ACC112 (cell line): ENCODE data around the gene PRICKLE4.
"Not testable (repeated sequence)": the region's sequence is repeated elsewhere in the genome, so short reads cannot be mapped to it uniquely, and the experiment has no call there.

ENCODE experiments used
- H2AFZ ChIP-seq: fragments of 200-600 bp; sonication (generic); one replicate; pipeline ENCODE4 v1.6.0; 2017; ENCODE audit warnings: antibody characterized with exemption, low read length; ENCODE audit not compliant: unreplicated experiment
- H3K27ac ChIP-seq: fragments of 200-600 bp; sonication (generic); 2 replicates; pipeline ENCODE4 v1.5.1; 2014; ENCODE audit warnings: low read depth, mild to moderate bottlenecking, antibody characterized with exemption, low read length, moderate library complexity
- H3K27me3 ChIP-seq: fragments of 200-600 bp; sonication (generic); 2 replicates; pipeline ENCODE4 v1.6.1; 2014; ENCODE audit warnings: mild to moderate bottlenecking, antibody characterized with exemption, low read length, moderate library complexity, mixed read lengths; ENCODE audit not compliant: insufficient read depth
- H3K36me3 ChIP-seq: fragments of 200-600 bp; sonication (generic); 2 replicates; pipeline ENCODE4 v1.6.1; 2016; ENCODE audit warnings: mild to moderate bottlenecking, antibody characterized with exemption, low read length, moderate library complexity, mixed read lengths; ENCODE audit not compliant: insufficient read depth
- H3K4me1 ChIP-seq: fragments of 200-600 bp; sonication (generic); one replicate; pipeline ENCODE4 v1.6.1; 2016; ENCODE audit warnings: low read length, mixed read lengths; ENCODE audit not compliant: insufficient read depth, unreplicated experiment, control insufficient read depth
- H3K4me3 ChIP-seq: fragments of 200-600 bp; sonication (generic); 2 replicates; pipeline ENCODE4 v1.5.1; 2014; ENCODE audit warnings: mild to moderate bottlenecking, low read depth, low read length
- H3K79me2 ChIP-seq: fragments of 200-600 bp; sonication (generic); one replicate; pipeline ENCODE4 v1.6.0; 2016; ENCODE audit warnings: low read length; ENCODE audit not compliant: control insufficient read depth, unreplicated experiment, insufficient read depth

PRICKLE4 gene

DNA sequence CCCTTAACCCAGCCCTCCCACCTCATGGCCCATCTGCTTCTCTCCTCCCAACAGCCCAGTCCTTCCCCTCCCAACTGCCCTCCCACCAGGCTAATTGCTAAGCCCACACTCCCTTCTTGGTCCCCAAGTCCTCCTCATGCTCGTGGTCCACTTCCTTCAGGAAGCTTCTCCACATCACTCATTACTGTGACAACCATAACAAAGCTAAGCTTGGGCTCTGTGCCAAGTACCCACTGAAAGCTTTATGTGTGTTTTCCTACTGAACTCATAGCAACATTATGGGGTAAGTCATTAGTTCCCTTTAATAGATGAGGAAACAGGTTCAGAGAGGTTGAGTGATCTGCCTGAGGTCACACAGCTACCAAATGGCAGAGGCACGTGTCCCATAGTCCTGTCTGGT, 17.1 kb upstream of the PRICKLE4 start:
- Histone ChIP-seq H3K4me1 (no peaks in the 10 kb centered on the region), H3K4me3 (no peak overlapping the region)

DNA sequence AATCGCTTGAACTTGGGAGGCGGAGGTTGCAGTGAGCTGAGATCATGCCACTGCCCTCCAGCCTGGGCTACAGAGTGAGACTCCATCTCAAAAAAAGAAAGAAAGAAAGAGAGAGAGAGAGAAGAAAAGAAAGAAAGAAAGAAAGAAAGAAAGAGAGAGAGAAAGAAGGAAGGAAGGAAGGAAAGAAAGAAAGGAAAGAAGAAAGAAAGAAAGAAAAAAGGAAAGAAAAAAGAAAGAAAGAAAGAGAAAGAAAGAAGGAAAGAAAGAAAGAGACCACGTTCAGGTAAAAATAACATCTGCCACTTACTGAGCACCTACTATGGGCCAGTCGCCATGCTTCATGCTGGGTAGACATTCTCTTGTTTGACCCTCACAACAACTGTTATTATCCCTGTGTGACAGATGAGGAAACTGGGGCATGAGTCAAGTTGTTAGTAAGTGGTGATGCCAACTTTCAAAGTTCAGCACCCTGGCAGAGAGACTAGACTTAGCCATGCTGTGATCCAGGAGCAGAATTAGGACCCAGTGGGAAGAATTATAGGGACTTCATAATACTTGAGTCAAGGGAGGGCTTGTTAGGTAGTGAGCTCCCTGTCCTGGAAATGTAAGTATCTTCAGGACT, 14.4 kb upstream of the PRICKLE4 start:
- H3K36me3 ChIP-seq, H3K4me1 ChIP-seq, H3K4me3 ChIP-seq, H3K79me2 ChIP-seq, H3K27me3 ChIP-seq, H3K27ac ChIP-seq, H2AFZ ChIP-seq: not testable (repeated sequence)

More for the DNA sequence above, 17.1 kb upstream of the PRICKLE4 start:
- Histone ChIP-seq H2AFZ (no peak overlapping the region), H3K79me2 (no peaks in the 10 kb centered on the region), H3K36me3 (no peaks in the 10 kb centered on the region), H3K27me3 (no peaks in the 10 kb centered on the region), H3K27ac (no peak overlapping the region)

DNA sequence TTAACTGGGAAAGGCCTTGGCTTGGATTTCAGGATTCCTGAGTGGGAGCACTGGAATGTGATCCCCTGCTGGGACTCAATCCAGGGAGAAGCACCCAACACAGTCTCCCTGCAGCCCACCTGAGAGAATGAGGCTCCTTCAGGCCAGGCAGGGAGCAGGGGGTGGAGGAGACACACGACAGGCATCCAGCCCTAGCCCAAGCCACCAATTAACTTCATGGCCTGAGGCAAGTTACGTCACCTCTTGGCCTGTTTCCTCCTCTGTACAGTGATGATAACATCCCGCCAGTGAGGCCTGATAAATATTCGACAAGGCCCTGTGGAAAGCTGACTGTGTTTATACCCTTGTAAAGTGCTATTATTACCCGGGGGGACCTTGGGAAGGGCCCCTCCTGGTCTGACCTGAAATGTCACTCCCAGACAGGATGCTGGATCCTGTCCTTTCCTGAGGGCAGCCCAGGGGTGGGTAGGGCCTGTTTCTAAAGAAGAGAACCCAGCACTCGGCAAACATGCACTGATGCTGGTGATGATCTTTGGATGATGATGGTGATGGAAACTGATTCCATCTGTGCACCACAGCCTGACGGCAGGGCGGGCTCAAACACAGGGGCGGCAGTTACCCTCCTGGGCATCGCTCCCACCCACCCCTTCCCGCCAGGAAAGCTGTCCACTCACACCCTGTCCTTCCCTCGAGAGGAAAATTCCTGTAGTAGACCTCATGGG, 13.3 kb upstream of the PRICKLE4 start:
- Histone ChIP-seq H3K27me3 (no peaks in the 10 kb centered on the region), H3K79me2 (no peaks in the 10 kb centered on the region), H3K4me3 (no peak overlapping the region), H3K27ac (no peak overlapping the region), H3K4me1 (no peaks in the 10 kb centered on the region), H2AFZ (no peak overlapping the region), H3K36me3 (no peaks in the 10 kb centered on the region)

DNA sequence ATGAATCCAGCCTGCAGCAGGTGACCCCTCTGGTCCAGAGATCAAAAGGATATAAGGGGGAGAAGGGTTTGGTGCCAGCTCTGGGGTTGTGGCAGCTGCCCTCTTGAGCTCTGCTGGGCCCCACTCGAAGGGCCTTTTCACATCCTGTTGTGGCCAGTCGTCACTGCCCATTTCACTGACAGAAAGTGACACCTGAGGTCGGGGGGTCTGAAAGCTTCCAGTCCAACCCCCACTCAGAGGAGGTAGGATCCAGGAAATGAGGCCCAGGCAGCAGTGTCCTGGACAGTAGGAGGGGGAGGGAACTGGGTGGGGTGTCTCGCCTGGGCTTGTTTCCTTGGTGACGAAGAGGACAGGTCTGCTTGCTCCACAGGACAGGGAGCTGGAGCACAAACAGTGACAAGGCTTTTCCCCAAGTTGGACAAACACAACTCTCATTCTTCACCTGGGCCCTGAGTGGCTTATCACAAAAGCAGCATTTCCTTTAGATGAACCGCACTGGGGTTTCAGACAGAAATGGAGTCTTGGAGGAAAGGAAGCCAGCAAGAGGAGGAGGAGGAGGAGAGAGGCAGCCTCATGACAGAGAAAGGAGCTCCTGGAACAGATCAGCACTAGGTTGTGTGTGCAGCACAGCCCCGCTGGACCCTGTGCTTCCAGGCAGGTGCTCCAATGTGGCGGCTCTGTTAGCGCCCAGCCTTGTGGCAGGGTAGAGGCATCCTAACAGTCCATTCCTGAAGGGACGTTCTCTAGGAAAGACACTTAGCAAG, 11.9 kb upstream of the PRICKLE4 start:
- Histone ChIP-seq H2AFZ (no peak overlapping the region), H3K4me3 (no peak overlapping the region), H3K27ac (no peak overlapping the region)

DNA sequence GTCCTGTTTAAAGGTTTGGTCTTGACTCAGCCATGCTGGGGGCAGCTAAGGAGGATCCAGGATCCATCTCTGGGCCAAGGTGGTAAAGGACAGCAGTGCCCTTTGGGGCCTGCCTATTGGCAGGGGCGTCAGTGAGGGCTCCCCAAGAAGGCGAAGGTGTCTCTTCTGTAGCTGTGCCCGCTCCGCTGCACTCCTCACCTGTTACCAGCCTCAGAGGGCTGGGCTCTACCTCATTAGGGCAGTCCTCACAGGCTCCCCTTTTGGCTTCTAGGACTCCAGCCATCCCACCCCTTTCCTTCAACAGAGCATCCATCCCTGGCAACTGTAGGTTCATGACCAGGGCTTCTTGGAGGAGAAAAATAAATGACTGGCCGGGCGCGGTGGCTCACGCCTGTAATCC, 11.2 kb upstream of the PRICKLE4 start:
- Histone ChIP-seq H3K79me2 (no peaks in the 10 kb centered on the region), H3K27ac (no peak overlapping the region), H3K4me3 (no peak overlapping the region)

More for the DNA sequence above, 11.9 kb upstream of the PRICKLE4 start:
- Histone ChIP-seq H3K4me1 (no peaks in the 10 kb centered on the region), H3K36me3 (no peaks in the 10 kb centered on the region), H3K27me3 (no peaks in the 10 kb centered on the region), H3K79me2 (no peaks in the 10 kb centered on the region)

DNA sequence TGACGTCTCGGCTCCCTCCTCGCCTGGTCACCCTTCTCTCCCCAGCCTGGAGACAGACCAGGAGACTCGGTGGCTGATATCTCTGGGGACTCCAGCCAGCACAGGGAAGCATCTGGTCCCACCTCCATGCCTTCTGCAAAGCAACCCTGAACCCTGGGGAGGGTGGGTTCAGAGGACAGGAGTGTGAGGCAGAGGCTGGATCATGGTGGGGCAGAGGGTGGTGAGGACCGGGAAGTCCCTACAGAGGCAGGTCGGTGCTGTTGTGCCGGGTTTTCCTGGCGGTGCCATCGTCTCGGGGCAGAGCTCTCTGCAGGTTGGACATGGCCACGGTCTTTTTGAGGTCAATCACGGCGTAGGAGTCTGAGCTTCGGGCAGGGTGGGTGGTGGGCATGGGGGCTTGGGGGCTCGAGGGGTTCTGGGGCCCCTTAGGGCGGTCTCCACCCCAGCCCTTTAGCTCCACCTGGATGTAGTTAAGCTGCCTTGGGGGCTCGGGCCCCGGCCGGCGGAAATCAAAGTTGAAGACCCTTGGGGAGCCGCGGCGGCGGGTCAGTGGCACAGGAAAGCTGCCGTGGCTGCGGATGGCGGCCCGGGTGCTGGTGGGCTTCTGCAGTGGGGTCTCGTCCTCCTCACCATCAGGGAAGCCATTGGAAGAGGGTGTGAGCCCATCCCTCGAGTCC, 10.1 kb upstream of the PRICKLE4 start:
- Histone ChIP-seq H3K4me3 (no peak overlapping the region), H3K36me3 (no peaks in the 10 kb centered on the region), H3K4me1 (no peaks in the 10 kb centered on the region), H2AFZ (no peak overlapping the region), H3K79me2 (no peaks in the 10 kb centered on the region), H3K27ac (no peak overlapping the region), H3K27me3 (no peaks in the 10 kb centered on the region)

More for the DNA sequence above, 11.2 kb upstream of the PRICKLE4 start:
- no peaks in the 10 kb centered on the region for H3K27me3 ChIP-seq
- H3K36me3 ChIP-seq, result no peaks in the 10 kb centered on the region
- H2AFZ ChIP-seq, result no peak overlapping the region
- H3K4me1 ChIP-seq, result no peaks in the 10 kb centered on the region

DNA sequence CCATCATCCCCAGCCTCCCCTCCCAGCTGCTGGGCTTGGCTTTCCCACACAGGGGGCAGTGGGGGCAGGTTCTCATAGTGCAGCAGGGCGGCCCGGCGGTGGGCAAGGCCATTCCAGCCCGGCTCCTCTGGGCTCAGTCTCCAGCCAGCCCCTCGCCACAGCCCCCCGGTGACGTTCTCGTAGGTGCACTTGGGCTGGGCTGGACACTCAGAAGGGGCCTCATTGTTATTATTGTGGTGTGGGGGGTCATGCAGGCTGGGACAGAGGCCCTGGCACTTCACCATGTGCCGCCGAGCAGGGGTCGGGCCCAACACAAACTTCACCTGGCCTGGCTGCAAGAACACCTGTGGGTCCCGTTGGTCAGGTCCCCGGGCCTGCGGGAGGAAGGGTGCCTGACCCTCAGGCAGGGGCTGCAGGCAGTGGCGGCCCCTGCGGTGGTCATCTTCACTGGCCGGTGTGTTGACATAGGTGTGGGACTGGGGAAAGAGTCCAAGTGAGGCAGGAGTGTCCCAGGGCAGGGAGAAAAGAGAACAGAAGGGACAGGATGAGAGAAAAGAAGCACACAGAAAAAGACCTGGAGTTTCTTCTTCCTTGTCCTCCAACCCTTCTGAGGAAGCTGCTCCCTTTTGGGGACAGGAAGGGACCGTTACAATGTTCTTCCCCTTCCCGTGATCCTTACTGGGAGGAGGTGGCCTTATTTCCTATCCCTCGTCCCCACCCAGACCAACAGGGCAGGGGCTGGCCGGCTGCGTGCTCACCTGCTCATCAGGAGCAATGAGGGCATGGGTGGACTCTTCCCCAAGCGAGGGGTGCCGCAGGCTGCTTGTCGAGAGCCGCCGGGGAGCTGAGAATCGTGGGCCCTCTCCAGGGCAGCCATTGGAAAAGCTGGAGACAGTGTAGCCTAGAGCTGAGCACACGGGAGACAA, 9.3 kb upstream of the PRICKLE4 start:
- no peaks in the 10 kb centered on the region for H3K36me3 ChIP-seq
- H2AFZ ChIP-seq, result no peak overlapping the region
- H3K27ac ChIP-seq, result no peak overlapping the region
- H3K79me2 ChIP-seq, result no peaks in the 10 kb centered on the region
- no peaks in the 10 kb centered on the region for H3K4me1 ChIP-seq
- no peak overlapping the region for H3K4me3 ChIP-seq
- H3K27me3 ChIP-seq, result no peaks in the 10 kb centered on the region

DNA sequence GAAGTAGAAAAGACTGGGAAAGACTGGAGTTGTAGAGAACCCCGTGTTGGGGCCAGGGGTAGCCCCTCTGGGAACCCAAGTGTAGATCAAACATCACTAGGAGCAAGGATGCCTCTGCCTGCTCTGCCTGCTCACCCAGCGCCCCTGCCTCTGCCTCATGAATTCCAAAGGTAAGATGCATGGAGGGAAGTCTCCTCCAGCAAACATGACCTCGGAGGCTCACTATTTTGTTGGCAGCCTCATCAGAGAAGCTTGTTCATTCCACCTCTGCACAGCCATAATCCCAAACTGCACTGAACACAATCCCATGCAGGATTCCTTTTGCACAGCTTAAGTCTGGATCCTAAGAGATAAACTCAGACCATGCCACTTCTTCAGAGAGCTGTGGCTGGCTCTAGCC, 5.7 kb upstream of the PRICKLE4 start:
- Histone ChIP-seq H3K27me3 (no peaks in the 10 kb centered on the region), H2AFZ (no peak overlapping the region), H3K4me3 (no peak overlapping the region), H3K27ac (no peak overlapping the region), H3K4me1 (peaks cover 7% of the 10 kb centered on the region), H3K36me3 (0 out of 2 replicates have a peak, but pooled peaks cover 3% of the 10 kb centered on the region), H3K79me2 (peaks cover 7% of the 10 kb centered on the region)

DNA sequence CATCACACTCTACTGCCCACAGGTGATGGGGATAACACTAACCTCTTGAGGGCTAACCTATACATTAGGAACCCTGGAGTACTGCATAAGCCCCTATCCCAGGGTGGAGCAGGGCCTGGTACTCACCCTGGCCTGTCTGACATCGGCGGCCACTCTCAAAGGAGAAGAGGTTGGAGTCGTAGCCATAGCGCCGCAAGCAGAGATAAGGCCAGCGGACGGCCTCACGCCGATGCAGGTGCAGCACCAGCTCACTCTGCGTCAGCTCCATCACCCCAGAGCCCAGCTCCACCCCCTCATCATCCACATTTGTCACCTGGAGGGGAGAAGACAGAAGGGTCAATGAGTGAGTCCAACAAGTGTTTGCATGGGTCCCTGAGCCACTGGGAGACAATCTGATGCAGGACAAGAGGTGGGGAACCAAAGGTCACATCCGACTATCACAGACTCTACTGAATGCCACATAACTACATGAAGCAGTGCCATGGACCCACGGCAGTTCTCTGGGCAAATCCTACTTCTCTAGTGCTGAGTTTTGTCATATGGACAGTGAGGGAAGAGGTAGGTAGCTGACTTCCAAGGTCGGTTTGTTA, 5.2 kb upstream of the PRICKLE4 start:
- Histone ChIP-seq H3K4me1 (peaks cover 7% of the 10 kb centered on the region), H3K79me2 (peaks cover 7% of the 10 kb centered on the region), H3K4me3 (no peak overlapping the region), H3K36me3 (0 out of 2 replicates have a peak, but pooled peaks cover 3% of the 10 kb centered on the region), H2AFZ (no peak overlapping the region), H3K27ac (no peak overlapping the region), H3K27me3 (no peaks in the 10 kb centered on the region)
